GM18951 (cell line): ENCODE data around the gene TLE3.

Source experiments
- POLR2A ChIP-seq: IDR thresholded peaks from 4 replicates; pipeline ENCODE4 v1.6.1; 2011; ENCODE audit warnings: mild to moderate bottlenecking; ENCODE audit not compliant: insufficient read length, insufficient read depth; ENCODE audit errors: extremely low read depth
- in situ Hi-C: fragments of 300-500 bp; cut with MboI; formaldehyde crosslinking; loops from one replicate; pipeline ENCODE4 v1.12.0; 2022; ENCODE audit warnings: low sequenced_read_pairs, mixed read lengths, inconsistent platforms; ENCODE audit not compliant: unreplicated experiment

TLE3 gene

DNA sequence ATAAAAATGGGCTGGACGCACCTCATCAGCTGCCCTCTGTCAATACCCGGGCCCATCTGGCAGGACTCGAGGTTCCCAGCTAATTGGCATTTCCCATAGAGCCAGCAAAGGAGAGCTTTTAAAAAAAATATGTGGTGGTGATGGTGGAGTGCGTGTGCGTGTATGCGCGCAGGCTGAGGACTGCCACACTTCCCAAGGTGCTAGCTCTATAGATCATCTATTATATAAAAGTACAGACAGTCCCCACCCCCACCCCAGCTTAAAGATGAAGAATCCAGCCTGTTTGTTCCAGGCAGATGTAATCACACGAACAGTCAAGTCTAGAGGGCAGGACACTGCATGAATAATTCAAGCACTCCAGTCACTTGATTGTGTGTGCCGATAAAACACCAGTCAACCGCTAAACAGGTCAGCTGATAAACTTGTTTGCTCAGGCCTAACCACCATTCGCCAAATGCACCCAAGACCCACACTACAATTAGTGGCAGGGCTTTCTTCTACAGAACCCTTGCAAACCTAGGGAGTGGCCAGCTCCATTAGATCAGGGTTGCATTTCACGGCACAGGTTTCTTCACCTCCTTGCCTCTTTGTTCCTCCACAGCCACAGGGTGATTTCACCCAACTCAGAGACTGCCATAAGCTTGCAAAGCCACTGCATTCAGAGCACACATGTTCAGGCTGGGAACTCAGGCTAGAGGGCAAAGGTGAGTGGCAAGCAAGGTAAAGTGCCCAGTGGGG lies 5.8 kb downstream of the TLE3 start:
- in situ Hi-C loops, result loop anchor here (25.0 kb wide), 1 partner anchor 355 kb away; no protein-coding TSS in a partner anchor
- no peak for TF ChIP-seq POLR2A

- in situ Hi-C loops, result loop anchor here (25.0 kb wide), 1 partner anchor 353 kb away; no protein-coding TSS in a partner anchor
Measured at GRCh38 chr15:70090436-70091296, 7.1 kb downstream of the TLE3 start.

GRCh38 chr15:70089692-70089971 lies 8.1 kb downstream of the TLE3 start:
- in situ Hi-C loops, result loop anchor here (25.0 kb wide), 1 partner anchor 352 kb away; no protein-coding TSS in a partner anchor

More at GRCh38 chr15:70090436-70091296, 7.1 kb downstream of the TLE3 start:
- TF ChIP-seq POLR2A, result no peak

DNA sequence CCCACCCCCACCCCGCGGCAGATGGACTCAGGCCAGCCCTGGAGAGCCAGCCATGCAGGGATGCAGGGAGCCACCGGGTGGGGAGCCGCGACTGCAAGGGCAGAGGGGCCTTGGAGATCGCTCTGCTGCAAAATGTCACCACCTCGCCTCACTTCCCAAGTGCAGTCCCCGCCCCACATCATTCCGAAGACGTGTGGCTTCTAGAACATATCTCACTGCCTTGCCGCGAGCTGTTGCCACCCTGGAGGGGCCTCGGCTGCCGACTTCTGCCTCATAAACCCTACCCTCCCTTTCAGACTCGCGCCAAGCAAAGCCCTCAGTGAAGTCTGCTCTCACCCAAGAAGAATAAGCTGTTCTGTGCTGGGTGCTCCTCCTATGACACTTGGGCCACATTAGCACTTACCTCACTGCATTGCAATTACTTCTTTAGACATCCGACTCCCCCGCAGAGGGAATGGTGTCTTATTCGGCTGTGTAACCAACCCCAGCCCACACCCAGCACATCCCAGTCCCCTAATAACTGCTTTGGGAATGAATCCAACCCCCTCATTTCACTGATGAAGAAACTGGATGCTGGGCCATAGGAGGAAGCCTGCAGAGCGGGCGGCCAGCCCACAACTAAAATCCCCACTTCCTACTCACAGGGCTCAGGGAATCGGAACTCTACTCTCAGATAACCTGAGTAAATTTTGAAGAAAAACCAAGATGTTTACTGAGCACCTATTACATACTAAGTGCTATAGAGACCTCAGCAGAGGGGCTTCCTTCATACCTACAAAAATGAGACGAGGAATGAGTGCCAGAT lies 8.6 kb downstream of the TLE3 start:
- in situ Hi-C loops, result loop anchor here (25.0 kb wide), 1 partner anchor 352 kb away; no protein-coding TSS in a partner anchor
- TF ChIP-seq POLR2A, result no peak

More at GRCh38 chr15:70089692-70089971, 8.1 kb downstream of the TLE3 start:
- TF ChIP-seq POLR2A, result no peak

DNA sequence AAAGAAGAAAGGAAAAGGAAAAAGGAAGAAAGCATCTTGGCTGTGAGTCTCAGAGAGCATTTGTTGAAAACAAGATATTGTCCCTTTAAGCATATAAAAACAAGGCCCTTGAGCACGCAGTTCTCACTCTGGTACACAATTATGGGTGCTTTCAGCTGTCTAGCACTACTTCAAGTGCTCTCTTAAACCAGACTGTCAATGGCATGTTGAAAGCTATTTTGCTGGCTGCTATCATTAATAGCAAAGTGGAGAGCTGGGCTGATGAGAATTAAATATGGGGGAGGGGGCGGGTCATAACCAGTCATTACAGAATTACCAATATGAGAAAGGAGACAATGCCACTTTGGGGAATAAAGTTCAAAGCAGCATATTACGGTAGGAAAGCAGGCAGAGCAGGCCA lies 9.3 kb downstream of the TLE3 start:
- TF ChIP-seq POLR2A, result no peak
- in situ Hi-C loops, result loop anchor here (25.0 kb wide), 1 partner anchor 351 kb away; no protein-coding TSS in a partner anchor

DNA sequence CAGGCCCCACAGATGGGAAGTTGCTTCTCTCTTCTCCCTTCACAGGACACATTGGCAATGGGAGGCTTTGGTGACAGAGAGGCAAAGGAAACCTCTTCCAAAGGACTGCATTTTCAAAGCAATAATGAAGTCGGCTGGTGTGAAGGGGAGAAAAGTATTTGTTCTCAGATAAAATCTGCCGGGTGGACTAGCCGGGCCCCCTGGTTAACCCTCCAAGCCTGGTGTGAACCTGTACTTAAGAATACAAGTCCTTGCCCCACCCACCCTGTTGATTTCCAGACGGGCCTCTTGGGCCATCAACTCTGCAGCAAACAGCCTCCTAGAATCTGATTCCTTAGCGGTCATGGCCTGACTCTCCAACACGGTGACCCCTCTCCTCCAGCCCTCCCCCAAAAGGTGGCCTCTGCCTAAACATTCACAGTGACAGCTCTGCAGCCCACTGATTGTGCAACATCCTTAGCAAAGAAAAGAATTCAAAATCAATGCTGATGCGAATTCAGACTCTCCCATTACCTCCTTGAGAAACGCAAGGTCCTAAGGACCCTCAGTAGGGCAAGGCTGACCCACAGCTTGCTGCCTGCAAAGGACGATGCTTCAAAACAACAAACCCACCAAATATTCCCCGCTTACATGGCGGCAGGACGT lies 9.9 kb downstream of the TLE3 start:
- in situ Hi-C loops, result loop anchor here (25.0 kb wide), 1 partner anchor 351 kb away; no protein-coding TSS in a partner anchor
- TF ChIP-seq POLR2A, result no peak

DNA sequence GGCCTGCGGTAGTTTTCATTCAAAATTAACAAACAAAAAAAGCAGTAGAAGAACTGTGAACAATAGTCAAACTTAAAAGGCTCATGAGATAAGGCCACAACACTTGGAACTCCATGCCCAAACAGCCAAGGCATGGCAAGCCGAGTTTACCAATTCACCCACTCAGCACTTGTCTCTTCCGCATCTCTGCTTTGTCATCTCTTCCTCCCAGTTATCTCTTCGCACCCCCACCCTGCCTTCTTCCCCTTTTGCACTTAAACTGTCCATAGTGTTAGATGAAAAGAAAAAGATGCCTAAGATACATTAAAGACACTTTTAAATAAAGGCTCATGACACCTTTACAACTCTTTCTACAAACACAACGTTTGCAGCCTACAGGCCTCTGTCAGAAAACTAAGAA lies 11.1 kb downstream of the TLE3 start:
- no peak for TF ChIP-seq POLR2A
- in situ Hi-C loops, result loop anchor here (25.0 kb wide), 1 partner anchor 349 kb away; no protein-coding TSS in a partner anchor

DNA sequence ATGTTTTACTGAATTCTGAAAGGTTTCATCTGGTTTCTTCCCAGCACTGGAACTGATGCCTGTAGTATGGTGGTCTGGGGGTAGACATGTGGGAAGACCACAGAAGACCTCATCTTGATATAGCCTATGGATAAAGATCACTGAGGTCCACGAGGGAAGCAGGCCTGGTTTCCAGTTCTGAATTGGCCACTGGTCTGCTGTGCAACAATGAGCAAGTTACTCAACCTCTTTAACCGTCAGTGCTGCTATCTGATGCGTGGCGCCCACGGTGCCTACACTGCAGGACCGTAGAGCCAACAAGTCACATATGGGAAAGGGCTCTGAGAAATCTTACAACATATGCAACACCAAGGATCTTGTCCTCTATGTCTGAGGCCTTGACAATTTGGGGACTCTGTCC lies 13.3 kb downstream of the TLE3 start:
- no peak for TF ChIP-seq POLR2A
- in situ Hi-C loops, result loop anchor here (25.0 kb wide), 1 partner anchor 347 kb away; no protein-coding TSS in a partner anchor

DNA sequence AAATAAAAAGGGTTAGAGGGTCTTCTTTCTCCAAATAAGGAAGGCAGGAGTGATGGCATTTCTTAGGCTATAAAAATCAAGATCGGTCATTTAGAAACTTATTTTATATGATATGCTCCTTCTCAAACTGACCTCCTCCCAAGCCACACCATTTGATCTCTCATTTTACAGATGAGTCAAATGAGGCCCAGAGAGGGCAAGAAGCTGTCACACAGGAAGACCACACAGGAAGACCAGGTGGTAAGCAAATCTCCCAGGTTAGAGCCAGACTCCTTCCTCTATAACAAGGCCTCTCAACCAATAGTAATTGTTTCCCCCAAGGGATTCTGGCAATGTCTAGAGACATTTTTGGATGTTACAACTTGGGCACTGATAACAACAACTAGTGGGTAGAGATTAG lies 13.8 kb downstream of the TLE3 start:
- no peak for TF ChIP-seq POLR2A
- in situ Hi-C loops, result loop anchor here (25.0 kb wide), 1 partner anchor 347 kb away; no protein-coding TSS in a partner anchor

DNA sequence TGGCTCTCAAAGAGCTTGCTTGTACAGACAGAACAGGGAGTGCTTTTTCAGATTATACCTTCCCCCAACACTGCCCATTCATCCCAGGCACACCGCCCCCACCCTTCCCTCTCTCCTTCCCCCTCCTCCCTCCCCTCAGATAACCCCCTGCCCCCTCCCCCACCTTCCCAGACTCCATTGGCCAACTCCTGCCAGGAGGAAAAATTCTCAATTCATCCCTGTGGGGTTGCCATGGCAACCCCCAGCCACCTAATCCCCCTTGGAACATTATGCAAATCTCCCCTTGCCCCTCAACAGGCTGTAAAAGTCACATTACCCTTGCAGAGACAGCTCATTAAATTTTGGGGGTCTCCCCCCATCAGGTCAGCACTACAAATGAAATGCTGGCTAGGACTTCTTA lies 14.3 kb downstream of the TLE3 start:
- in situ Hi-C loops, result loop anchor here (25.0 kb wide), 1 partner anchor 346 kb away; no protein-coding TSS in a partner anchor
- no peak for TF ChIP-seq POLR2A

DNA sequence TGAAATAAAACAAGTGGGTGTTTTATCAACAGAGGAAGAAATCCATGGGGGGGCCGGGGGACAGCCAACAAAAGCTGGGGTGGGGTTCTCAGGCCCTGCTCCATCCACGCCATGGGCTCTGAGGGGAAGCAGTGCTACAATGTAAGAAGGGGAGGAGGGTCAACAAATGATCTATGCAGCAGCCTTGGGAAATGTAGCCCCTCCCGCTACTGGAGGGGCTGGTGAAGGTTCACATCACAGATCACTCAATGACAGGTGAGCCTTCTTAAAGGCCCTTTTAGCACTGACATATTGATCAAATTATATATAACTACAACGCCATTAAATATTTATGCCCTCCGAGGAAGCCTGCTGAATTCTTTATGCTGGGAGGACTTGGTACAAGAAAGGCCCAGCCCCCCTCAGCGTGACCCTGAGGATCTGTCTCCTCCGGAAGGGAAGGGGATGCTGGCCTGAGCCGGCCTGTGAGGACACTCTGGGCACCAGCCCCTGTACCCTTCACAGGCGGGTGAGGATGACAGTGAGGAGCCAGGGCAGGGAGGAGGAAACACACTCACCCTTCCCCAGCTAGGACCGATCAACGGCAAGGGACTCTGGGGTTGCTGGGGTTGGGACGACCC lies 15.3 kb downstream of the TLE3 start:
- TF ChIP-seq POLR2A, result no peak
- in situ Hi-C loops, result loop anchor here (25.0 kb wide), 1 partner anchor 345 kb away; no protein-coding TSS in a partner anchor

GRCh38 chr15:70081612-70082011 lies 16.1 kb downstream of the TLE3 start:
- TF ChIP-seq POLR2A, result no peak
- in situ Hi-C loops, result loop anchor here (25.0 kb wide), 1 partner anchor 344 kb away; no protein-coding TSS in a partner anchor
